Endothelial cell of umbilical vein (primary cell): Measurements from ENCODE around the gene SFXN2.

ENCODE experiments used
- POLR2AphosphoS5 ChIP-seq: IDR thresholded peaks from 2 replicates; pipeline ENCODE4 v1.6.1; 2012; ENCODE audit warnings: low read depth, mild to moderate bottlenecking, control low read depth, low read length, moderate library complexity; ENCODE audit not compliant: insufficient read depth
- TF ChIP-seq, protein P1 (sequence below), 2 donors: IDR thresholded peaks; 1 replicate in 1 of 2; 2 replicates in 1 of 2; pipeline ENCODE4 v1.5.1; 2011; ENCODE audit warnings: low read length in 2 of 2, mild to moderate bottlenecking in 2 of 2, moderate library complexity in 2 of 2, control low read depth in 1 of 2, inconsistent platforms in 1 of 2, low read depth in 1 of 2; ENCODE audit not compliant: insufficient read depth in 1 of 2; ENCODE audit errors: extremely low read depth in 1 of 2

DNA sequence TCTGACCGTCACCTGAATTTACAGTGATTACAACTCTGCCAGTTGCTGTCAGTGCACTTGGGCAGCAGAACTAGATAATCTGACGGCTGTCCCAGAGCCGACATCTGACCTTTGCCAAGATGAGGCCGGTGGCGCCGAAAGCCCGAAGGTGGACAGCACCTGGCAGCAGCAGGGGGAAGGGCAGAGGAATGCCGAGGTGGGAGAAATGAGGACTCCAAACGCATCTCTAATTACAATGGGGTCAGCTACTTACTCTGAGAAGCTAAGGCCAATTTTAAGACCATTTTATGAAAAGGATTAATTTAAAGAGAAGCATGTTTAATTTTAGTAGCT lies 36.4 kb upstream of the SFXN2 start:
- no peak for TF ChIP-seq POLR2AphosphoS5
- TF ChIP-seq, protein P1, sequence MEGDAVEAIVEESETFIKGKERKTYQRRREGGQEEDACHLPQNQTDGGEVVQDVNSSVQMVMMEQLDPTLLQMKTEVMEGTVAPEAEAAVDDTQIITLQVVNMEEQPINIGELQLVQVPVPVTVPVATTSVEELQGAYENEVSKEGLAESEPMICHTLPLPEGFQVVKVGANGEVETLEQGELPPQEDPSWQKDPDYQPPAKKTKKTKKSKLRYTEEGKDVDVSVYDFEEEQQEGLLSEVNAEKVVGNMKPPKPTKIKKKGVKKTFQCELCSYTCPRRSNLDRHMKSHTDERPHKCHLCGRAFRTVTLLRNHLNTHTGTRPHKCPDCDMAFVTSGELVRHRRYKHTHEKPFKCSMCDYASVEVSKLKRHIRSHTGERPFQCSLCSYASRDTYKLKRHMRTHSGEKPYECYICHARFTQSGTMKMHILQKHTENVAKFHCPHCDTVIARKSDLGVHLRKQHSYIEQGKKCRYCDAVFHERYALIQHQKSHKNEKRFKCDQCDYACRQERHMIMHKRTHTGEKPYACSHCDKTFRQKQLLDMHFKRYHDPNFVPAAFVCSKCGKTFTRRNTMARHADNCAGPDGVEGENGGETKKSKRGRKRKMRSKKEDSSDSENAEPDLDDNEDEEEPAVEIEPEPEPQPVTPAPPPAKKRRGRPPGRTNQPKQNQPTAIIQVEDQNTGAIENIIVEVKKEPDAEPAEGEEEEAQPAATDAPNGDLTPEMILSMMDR (IDR thresholded peaks at IDR 0.05; ENCODE audit: extremely low read depth in 1 of 2, insufficient read depth in 1 of 2, low read depth in 1 of 2, low read length in 2 of 2): no peak
